K562 (cell line): ENCODE results near the gene APCDD1. TPM values are rescaled to one million over a fixed set of nuclear protein-coding genes. Genes with fewer than 3 reads are reported as not detected.

Experiments
- CSDE1 ChIP-seq, 2 experiments: fragments of 450-650 bp; IDR thresholded peaks; 2 replicates each; pipeline ENCODE4 v1.6.1; 2016; ENCODE audit warnings: mild to moderate bottlenecking in 1 of 2
- E2F3 ChIP-seq: fragments of 250-450 bp; sonication (Bioruptor Pico); IDR thresholded peaks from 2 replicates; pipeline ENCODE4 v1.4.0; 2020; ENCODE audit warnings: mild to moderate bottlenecking
- FOXA1 ChIP-seq: fragments of 450-650 bp; IDR thresholded peaks from 2 replicates; pipeline ENCODE4 v1.6.1; 2016; ENCODE audit warnings: mild to moderate bottlenecking, borderline replicate concordance
- JUN ChIP-seq, 2 experiments: sonication (generic) in 1 of 2; formaldehyde crosslinking in 1 of 2; IDR thresholded peaks; 2 replicates each; pipeline versions ENCODE4 v1.6.1 to v1.8.0; 2012 to 2022; ENCODE audit warnings: borderline replicate concordance in 2 of 2, mild to moderate bottlenecking in 2 of 2, improper control_type of control experiment in 1 of 2, low read depth in 1 of 2, low read length in 1 of 2, missing genetic modification reagents in 1 of 2
- MEF2D ChIP-seq: conservative IDR thresholded peaks from 2 replicates; pipeline ENCODE4 v1.6.1; 2016; ENCODE audit warnings: low read depth, missing genetic modification characterization, missing compliant biosample characterization
- PHF20 ChIP-seq: fragments of 450-650 bp; IDR thresholded peaks from 2 replicates; pipeline ENCODE4 v1.6.1; 2018; ENCODE audit not compliant: partially characterized antibody
- ZC3H8 ChIP-seq: fragments of 450-650 bp; IDR thresholded peaks from 2 replicates; pipeline ENCODE4 v1.6.1; 2017
- ZFP1 ChIP-seq: fragments of 450-650 bp; formaldehyde crosslinking; IDR thresholded peaks from 2 replicates; pipeline ENCODE4 v1.4.0; 2020; ENCODE audit warnings: mild to moderate bottlenecking, mixed read lengths
- ZFP36 ChIP-seq: fragments of 150-350 bp; IDR thresholded peaks from 2 replicates; pipeline ENCODE4 v1.6.1; 2018; ENCODE audit warnings: low read length, low read depth; ENCODE audit not compliant: partially characterized antibody
- ZNF57 ChIP-seq: fragments of 450-650 bp; formaldehyde crosslinking; IDR thresholded peaks from 2 replicates; pipeline ENCODE4 v1.4.0; 2020; ENCODE audit warnings: mild to moderate bottlenecking, moderate library complexity
- polyA plus RNA-seq, 8 experiments: library from polyadenylated mRNA; depleted of rRNA in 4 of 8; stranded (reverse) in 5 of 8; unstranded in 3 of 8; fragments of >200 nt; fragmentation: Nextera tagmentation in 2 of 8; fragmentation: Illumina TruSeq in 1 of 8; extraction: Ambion mirVana in 2 of 8; extraction: Trizol in 1 of 8; gene quantifications; 2 replicates each; pipeline versions ENCODE4 v1.2.1 to v1.2.3, GENCODE V29; 2011 to 2014; ENCODE audit warnings: inconsistent platforms in 1 of 8, missing spikeins in 1 of 8
- total RNA-seq, 7 experiments: library from RNA; depleted of rRNA in 6 of 7; stranded (reverse); fragments of >200 nt in 6 of 7; fragmentation: Illumina TruSeq in 2 of 7; extraction: Trizol in 2 of 7; gene quantifications; 2 replicates each; pipeline versions ENCODE4 v1.2.1 to v1.2.3, GENCODE V29; 2011 to 2021; ENCODE audit warnings: low replicate concordance in 1 of 7
- TF ChIP-seq, protein P1 (sequence below): fragments of 450-650 bp; IDR thresholded peaks from 2 replicates; pipeline ENCODE4 v1.6.1; 2016; ENCODE audit warnings: mild to moderate bottlenecking, moderate library complexity
- TF ChIP-seq, protein P2 (sequence below): fragments of 450-650 bp; formaldehyde crosslinking; IDR thresholded peaks from 2 replicates; pipeline ENCODE4 v1.4.0; 2020; ENCODE audit warnings: mild to moderate bottlenecking, moderate library complexity
- TF ChIP-seq, protein P3 (sequence below): fragments of 450-650 bp; IDR thresholded peaks from 2 replicates; pipeline ENCODE4 v1.6.1; 2014; ENCODE audit warnings: low read depth, mild to moderate bottlenecking, moderate library complexity, borderline replicate concordance

APCDD1 gene
- total and polyA plus RNA-seq, 9 of the 15 experiments (the other 6 are each of a cell fraction or from before 2014, with no cell fraction given) = 0.07 TPM; not detected in 8

DNA sequence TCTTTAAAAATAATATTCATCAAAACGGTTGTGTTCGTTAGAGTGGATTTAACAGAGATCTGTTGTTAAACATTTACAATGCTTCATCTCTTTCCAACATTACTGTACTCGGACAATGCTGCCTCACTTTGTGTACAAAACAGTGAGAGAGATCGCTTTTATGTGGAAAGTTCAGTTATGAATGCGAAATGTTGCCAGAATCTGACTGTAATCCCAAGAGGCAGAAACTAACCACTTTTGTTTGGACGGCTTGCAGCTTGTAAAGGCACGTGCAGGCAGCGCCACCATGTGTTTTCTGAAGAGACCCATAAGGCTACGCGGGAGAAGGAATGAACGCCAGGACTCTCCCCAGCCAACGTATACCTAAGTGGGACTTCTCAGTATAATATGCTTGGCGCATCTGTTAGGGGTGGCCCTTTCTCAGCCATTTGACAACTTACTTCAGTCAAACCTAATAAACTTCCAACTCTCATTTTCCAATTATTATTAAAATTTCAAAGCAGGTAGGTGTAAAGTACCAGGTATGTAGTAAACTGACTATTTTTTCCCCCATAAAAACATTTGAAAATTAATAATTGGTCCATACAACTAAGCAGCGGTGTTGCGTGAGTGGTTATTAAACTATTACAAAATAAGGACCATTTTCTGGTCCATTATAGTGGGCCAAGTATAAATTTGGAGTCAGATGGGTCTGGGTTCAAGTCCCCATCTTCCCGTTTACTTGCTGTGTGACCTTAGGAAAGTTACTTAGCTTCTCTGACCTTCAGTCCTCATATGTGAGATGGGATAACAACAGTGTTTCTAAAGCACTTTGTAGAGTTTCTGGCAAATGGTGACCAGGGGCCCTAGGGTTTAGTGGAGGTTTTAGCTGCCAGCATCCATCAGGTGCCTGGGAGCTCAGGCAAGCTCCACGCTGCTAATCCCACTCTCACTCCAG is 65.8 kb downstream of the APCDD1 start (continued):
- TF ChIP-seq, protein P1, sequence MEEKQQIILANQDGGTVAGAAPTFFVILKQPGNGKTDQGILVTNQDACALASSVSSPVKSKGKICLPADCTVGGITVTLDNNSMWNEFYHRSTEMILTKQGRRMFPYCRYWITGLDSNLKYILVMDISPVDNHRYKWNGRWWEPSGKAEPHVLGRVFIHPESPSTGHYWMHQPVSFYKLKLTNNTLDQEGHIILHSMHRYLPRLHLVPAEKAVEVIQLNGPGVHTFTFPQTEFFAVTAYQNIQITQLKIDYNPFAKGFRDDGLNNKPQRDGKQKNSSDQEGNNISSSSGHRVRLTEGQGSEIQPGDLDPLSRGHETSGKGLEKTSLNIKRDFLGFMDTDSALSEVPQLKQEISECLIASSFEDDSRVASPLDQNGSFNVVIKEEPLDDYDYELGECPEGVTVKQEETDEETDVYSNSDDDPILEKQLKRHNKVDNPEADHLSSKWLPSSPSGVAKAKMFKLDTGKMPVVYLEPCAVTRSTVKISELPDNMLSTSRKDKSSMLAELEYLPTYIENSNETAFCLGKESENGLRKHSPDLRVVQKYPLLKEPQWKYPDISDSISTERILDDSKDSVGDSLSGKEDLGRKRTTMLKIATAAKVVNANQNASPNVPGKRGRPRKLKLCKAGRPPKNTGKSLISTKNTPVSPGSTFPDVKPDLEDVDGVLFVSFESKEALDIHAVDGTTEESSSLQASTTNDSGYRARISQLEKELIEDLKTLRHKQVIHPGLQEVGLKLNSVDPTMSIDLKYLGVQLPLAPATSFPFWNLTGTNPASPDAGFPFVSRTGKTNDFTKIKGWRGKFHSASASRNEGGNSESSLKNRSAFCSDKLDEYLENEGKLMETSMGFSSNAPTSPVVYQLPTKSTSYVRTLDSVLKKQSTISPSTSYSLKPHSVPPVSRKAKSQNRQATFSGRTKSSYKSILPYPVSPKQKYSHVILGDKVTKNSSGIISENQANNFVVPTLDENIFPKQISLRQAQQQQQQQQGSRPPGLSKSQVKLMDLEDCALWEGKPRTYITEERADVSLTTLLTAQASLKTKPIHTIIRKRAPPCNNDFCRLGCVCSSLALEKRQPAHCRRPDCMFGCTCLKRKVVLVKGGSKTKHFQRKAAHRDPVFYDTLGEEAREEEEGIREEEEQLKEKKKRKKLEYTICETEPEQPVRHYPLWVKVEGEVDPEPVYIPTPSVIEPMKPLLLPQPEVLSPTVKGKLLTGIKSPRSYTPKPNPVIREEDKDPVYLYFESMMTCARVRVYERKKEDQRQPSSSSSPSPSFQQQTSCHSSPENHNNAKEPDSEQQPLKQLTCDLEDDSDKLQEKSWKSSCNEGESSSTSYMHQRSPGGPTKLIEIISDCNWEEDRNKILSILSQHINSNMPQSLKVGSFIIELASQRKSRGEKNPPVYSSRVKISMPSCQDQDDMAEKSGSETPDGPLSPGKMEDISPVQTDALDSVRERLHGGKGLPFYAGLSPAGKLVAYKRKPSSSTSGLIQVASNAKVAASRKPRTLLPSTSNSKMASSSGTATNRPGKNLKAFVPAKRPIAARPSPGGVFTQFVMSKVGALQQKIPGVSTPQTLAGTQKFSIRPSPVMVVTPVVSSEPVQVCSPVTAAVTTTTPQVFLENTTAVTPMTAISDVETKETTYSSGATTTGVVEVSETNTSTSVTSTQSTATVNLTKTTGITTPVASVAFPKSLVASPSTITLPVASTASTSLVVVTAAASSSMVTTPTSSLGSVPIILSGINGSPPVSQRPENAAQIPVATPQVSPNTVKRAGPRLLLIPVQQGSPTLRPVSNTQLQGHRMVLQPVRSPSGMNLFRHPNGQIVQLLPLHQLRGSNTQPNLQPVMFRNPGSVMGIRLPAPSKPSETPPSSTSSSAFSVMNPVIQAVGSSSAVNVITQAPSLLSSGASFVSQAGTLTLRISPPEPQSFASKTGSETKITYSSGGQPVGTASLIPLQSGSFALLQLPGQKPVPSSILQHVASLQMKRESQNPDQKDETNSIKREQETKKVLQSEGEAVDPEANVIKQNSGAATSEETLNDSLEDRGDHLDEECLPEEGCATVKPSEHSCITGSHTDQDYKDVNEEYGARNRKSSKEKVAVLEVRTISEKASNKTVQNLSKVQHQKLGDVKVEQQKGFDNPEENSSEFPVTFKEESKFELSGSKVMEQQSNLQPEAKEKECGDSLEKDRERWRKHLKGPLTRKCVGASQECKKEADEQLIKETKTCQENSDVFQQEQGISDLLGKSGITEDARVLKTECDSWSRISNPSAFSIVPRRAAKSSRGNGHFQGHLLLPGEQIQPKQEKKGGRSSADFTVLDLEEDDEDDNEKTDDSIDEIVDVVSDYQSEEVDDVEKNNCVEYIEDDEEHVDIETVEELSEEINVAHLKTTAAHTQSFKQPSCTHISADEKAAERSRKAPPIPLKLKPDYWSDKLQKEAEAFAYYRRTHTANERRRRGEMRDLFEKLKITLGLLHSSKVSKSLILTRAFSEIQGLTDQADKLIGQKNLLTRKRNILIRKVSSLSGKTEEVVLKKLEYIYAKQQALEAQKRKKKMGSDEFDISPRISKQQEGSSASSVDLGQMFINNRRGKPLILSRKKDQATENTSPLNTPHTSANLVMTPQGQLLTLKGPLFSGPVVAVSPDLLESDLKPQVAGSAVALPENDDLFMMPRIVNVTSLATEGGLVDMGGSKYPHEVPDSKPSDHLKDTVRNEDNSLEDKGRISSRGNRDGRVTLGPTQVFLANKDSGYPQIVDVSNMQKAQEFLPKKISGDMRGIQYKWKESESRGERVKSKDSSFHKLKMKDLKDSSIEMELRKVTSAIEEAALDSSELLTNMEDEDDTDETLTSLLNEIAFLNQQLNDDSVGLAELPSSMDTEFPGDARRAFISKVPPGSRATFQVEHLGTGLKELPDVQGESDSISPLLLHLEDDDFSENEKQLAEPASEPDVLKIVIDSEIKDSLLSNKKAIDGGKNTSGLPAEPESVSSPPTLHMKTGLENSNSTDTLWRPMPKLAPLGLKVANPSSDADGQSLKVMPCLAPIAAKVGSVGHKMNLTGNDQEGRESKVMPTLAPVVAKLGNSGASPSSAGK = peak; percentile 30; the same call in 1 of the 2 replicates
- TF ChIP-seq MEF2D (tag) (no peak), FOXA1 (no peak), ZFP36 (peak; percentile 27), ZNF57 (CRISPR knock-in tag) (no peak), ZFP1 (CRISPR knock-in tag) (no peak), PHF20 (no peak), E2F3 (CRISPR knock-in tag) (no peak), JUN (IDR thresholded peaks at IDR 0.05; ENCODE audit: borderline replicate concordance, low read depth, low read length) (no peak), JUN (CRISPR knock-in tag; IDR thresholded peaks at IDR 0.05; ENCODE audit: borderline replicate concordance) (no peak), CSDE1 (IDR thresholded peaks at IDR 0.05) (no peak), ZC3H8 (no peak)
- TF ChIP-seq, protein P2, sequence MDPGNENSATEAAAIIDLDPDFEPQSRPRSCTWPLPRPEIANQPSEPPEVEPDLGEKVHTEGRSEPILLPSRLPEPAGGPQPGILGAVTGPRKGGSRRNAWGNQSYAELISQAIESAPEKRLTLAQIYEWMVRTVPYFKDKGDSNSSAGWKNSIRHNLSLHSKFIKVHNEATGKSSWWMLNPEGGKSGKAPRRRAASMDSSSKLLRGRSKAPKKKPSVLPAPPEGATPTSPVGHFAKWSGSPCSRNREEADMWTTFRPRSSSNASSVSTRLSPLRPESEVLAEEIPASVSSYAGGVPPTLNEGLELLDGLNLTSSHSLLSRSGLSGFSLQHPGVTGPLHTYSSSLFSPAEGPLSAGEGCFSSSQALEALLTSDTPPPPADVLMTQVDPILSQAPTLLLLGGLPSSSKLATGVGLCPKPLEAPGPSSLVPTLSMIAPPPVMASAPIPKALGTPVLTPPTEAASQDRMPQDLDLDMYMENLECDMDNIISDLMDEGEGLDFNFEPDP (CRISPR knock-in tag) = no peak
- TF ChIP-seq, protein P3, sequence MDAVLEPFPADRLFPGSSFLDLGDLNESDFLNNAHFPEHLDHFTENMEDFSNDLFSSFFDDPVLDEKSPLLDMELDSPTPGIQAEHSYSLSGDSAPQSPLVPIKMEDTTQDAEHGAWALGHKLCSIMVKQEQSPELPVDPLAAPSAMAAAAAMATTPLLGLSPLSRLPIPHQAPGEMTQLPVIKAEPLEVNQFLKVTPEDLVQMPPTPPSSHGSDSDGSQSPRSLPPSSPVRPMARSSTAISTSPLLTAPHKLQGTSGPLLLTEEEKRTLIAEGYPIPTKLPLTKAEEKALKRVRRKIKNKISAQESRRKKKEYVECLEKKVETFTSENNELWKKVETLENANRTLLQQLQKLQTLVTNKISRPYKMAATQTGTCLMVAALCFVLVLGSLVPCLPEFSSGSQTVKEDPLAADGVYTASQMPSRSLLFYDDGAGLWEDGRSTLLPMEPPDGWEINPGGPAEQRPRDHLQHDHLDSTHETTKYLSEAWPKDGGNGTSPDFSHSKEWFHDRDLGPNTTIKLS = no peak
